ENCODE measurements around the gene MSANTD1.

MSANTD1 gene

GRCh38 chr4:3290889-3291321 is 41.9 kb downstream of the MSANTD1 start:
- no peaks in the 10 kb centered on the region for H3K79me2 ChIP-seq (ENCODE audit: insufficient read depth, low read length)
- no peaks in the 10 kb centered on the region for H3K9me3 ChIP-seq (ENCODE audit: low read length)
- H3K36me3 ChIP-seq (ENCODE audit: insufficient read depth, low read length), result no peaks in the 10 kb centered on the region
- no peak overlapping the region for H2AFZ ChIP-seq (ENCODE audit: low read length)
- no peak overlapping the region for H3K9ac ChIP-seq (ENCODE audit: low read length)
- no peak overlapping the region for H3K4me2 ChIP-seq (ENCODE audit: low read length)
- no peaks in the 10 kb centered on the region for H3K27me3 ChIP-seq (ENCODE audit: insufficient read depth, low read length)
- no peak overlapping the region for H3K27ac ChIP-seq (ENCODE audit: low read depth, low read length, poor library complexity, severe bottlenecking)
- H4K20me1 ChIP-seq (ENCODE audit: insufficient read depth, low read length), result no peaks in the 10 kb centered on the region
- H3F3A ChIP-seq (ENCODE audit: insufficient read depth, low read length), result no peaks in the 10 kb centered on the region
- H3K4me1 ChIP-seq (ENCODE audit: insufficient read depth, low read length, severe bottlenecking), result peaks cover 5% of the 10 kb centered on the region
- TF ChIP-seq, protein P1, sequence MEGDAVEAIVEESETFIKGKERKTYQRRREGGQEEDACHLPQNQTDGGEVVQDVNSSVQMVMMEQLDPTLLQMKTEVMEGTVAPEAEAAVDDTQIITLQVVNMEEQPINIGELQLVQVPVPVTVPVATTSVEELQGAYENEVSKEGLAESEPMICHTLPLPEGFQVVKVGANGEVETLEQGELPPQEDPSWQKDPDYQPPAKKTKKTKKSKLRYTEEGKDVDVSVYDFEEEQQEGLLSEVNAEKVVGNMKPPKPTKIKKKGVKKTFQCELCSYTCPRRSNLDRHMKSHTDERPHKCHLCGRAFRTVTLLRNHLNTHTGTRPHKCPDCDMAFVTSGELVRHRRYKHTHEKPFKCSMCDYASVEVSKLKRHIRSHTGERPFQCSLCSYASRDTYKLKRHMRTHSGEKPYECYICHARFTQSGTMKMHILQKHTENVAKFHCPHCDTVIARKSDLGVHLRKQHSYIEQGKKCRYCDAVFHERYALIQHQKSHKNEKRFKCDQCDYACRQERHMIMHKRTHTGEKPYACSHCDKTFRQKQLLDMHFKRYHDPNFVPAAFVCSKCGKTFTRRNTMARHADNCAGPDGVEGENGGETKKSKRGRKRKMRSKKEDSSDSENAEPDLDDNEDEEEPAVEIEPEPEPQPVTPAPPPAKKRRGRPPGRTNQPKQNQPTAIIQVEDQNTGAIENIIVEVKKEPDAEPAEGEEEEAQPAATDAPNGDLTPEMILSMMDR (IDR thresholded peaks at IDR 0.05; ENCODE audit: low read length), result no peak
- TF ChIP-seq EZH2 (IDR thresholded peaks at IDR 0.05; ENCODE audit: borderline replicate concordance, low read length), result no peak
- H3K9me2 ChIP-seq (ENCODE audit: low read depth, low read length), result no peaks in the 10 kb centered on the region
- no peak overlapping the region for H3K4me3 ChIP-seq (ENCODE audit: low read depth, low read length, poor library complexity, severe bottlenecking)

DNA sequence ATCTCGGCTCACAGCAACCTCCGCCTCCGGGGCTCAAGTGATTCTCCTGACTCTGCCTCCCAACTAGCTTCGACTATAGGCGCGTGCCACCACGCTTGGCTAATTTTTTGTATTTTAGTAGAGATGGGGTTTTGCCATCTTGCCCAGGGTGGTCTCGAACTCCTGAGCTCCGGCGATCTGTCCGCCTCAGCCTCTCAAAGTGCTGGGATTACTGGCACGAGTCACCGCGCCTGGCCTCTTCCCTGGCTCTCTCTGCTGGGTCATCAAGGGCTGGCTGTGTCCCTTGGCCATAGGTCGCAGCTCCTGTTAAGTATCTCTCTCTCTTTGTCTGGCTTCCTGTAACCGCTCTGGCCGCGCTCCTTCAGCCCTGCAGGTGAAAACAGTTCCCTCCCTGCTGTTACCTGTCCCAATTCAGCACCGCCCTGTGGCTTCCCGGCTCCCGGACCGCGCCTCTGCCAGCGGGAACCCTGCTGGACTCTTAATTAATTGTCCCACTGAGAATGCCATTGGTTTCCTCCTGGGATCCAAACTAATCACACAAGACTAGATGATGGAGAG is 42.5 kb downstream of the MSANTD1 start:
- no peak for TF ChIP-seq EZH2 (IDR thresholded peaks at IDR 0.05; ENCODE audit: borderline replicate concordance, low read length)
- TF ChIP-seq, protein P1 (IDR thresholded peaks at IDR 0.05; ENCODE audit: low read length), result no peak
- no peak overlapping the region for H2AFZ ChIP-seq (ENCODE audit: low read length)
- peaks cover 5% of the 10 kb centered on the region for H3K4me1 ChIP-seq (ENCODE audit: insufficient read depth, low read length, severe bottlenecking)
- H3K9ac ChIP-seq (ENCODE audit: low read length), result no peak overlapping the region
- H4K20me1 ChIP-seq (ENCODE audit: insufficient read depth, low read length), result no peaks in the 10 kb centered on the region
- no peaks in the 10 kb centered on the region for H3K27me3 ChIP-seq (ENCODE audit: insufficient read depth, low read length)
- H3K9me2 ChIP-seq (ENCODE audit: low read depth, low read length), result no peaks in the 10 kb centered on the region
- no peaks in the 10 kb centered on the region for H3K9me3 ChIP-seq (ENCODE audit: low read length)
- H3F3A ChIP-seq (ENCODE audit: insufficient read depth, low read length), result no peaks in the 10 kb centered on the region
- H3K27ac ChIP-seq (ENCODE audit: low read depth, low read length, poor library complexity, severe bottlenecking), result no peak overlapping the region
- no peaks in the 10 kb centered on the region for H3K79me2 ChIP-seq (ENCODE audit: insufficient read depth, low read length)
- no peak overlapping the region for H3K4me3 ChIP-seq (ENCODE audit: low read depth, low read length, poor library complexity, severe bottlenecking)
- H3K36me3 ChIP-seq (ENCODE audit: insufficient read depth, low read length), result no peaks in the 10 kb centered on the region
- peak overlapping the region; percentile 64; the same call in 1 of the 2 replicates for H3K4me2 ChIP-seq (ENCODE audit: low read length)

DNA sequence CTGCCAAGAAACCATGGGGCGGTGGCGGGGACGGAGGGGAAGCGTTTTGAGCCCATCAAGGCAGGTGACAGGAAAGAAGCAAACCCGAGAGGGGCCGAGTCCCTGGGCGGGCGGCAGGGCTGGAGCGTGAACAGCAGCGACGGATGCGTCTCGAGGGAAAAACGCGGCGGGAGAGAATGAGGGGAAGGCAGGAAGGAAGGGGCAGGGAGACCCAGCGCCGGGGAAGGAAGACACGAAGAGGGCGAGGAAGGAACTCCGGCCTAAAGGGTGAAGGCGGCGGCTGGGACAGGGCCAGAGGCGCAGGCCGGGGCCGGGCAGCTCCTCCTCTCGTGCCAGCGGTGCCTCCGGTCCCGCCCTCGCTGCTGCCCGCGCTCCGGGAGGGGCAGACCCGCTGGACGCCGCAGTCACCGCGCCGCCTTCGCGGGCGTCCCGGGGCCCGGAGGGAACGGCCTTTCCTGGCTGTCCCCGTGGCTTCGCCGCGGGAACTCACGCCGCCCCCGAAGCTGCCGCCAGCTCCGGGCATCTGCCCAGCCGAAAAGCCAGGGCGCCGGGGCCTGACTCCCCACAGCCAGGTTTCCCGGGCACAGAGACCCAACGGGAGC is 43.1 kb downstream of the MSANTD1 start:
- Histone ChIP-seq H3K9ac (ENCODE audit: low read length) (no peak overlapping the region; the same call in 1 of the 2 replicates), H3K4me3 (ENCODE audit: low read depth, low read length, poor library complexity, severe bottlenecking) (peak overlapping the region; percentile 57), H3K9me3 (ENCODE audit: low read length) (no peaks in the 10 kb centered on the region), H3K27me3 (ENCODE audit: insufficient read depth, low read length) (no peaks in the 10 kb centered on the region), H4K20me1 (ENCODE audit: insufficient read depth, low read length) (no peaks in the 10 kb centered on the region), H2AFZ (ENCODE audit: low read length) (no peak overlapping the region), H3K36me3 (ENCODE audit: insufficient read depth, low read length) (no peaks in the 10 kb centered on the region), H3K4me2 (ENCODE audit: low read length) (peak overlapping the region; percentile 64), H3K79me2 (ENCODE audit: insufficient read depth, low read length) (no peaks in the 10 kb centered on the region), H3K27ac (ENCODE audit: low read depth, low read length, poor library complexity, severe bottlenecking) (no peak overlapping the region), H3F3A (ENCODE audit: insufficient read depth, low read length) (no peaks in the 10 kb centered on the region), H3K4me1 (ENCODE audit: insufficient read depth, low read length, severe bottlenecking) (peaks cover 5% of the 10 kb centered on the region), H3K9me2 (ENCODE audit: low read depth, low read length) (no peaks in the 10 kb centered on the region)
- TF ChIP-seq, protein P1 (IDR thresholded peaks at IDR 0.05; ENCODE audit: low read length), result no peak
- no peak for TF ChIP-seq EZH2 (IDR thresholded peaks at IDR 0.05; ENCODE audit: borderline replicate concordance, low read length)
